Neural progenitor cell (in vitro differentiated cells): ENCODE measurements around the gene IRX2.

ENCODE experiments used
- CTCF ChIP-seq: fragments of 200-600 bp; sonication (generic); IDR thresholded peaks from 2 replicates; pipeline ENCODE4 v1.5.1; 2017; ENCODE audit warnings: antibody characterized with exemption, mild to moderate bottlenecking
- EZH2phosphoT487 ChIP-seq: fragments of 200-600 bp; sonication (generic); IDR thresholded peaks from 2 replicates; pipeline ENCODE4 v1.6.1; 2017; ENCODE audit warnings: antibody characterized with exemption

DNA sequence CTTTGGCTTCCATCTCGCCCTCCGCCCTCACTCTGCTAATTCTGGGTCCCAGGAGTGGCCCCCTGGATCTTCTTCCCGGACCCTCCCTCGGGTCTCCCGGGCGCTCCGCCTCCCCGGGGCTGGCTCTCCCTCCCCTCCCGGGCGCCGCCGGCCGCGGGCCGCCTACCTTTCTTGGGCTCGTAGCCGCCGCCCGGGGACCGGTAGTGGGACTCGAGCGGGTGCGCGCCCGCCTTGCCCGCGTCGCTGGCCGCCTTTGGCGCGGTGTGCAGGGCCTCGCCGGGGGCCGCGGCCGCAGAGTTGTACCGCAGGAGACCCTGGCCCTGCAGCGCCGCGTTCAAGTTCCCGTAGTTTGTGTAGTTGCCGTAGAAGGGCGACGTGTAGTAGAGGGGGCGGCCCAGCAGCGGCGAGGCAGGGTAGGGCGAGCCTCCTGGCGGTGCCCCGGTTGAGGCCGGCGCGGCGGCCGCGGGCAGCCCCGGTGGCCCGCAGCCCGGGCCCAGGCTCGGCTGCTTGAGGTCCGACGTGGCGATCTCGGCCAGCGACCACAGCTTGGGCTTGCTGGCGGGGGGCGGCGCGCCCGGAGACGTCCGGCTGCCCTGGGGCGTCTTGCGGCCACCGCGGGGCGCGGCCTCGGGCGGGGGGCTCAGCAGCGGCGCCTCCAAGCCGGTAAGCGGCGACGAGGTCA, 3.2 kb downstream of the IRX2 start:
- TF ChIP-seq CTCF (no peak), EZH2phosphoT487 (no peak)
